Embryonic facial prominence (tissue), 1 donor: Measurements from ENCODE around the gene NR2F6.
A peak's percentile ranks its signal among the peaks of the same experiment; 100 is the strongest.

Experiments
- DNase-seq: peaks from one replicate; pipeline ENCODE4 v3.0.0-alpha.2; 2016; ENCODE audit errors: extremely low spot score

NR2F6 gene

DNA sequence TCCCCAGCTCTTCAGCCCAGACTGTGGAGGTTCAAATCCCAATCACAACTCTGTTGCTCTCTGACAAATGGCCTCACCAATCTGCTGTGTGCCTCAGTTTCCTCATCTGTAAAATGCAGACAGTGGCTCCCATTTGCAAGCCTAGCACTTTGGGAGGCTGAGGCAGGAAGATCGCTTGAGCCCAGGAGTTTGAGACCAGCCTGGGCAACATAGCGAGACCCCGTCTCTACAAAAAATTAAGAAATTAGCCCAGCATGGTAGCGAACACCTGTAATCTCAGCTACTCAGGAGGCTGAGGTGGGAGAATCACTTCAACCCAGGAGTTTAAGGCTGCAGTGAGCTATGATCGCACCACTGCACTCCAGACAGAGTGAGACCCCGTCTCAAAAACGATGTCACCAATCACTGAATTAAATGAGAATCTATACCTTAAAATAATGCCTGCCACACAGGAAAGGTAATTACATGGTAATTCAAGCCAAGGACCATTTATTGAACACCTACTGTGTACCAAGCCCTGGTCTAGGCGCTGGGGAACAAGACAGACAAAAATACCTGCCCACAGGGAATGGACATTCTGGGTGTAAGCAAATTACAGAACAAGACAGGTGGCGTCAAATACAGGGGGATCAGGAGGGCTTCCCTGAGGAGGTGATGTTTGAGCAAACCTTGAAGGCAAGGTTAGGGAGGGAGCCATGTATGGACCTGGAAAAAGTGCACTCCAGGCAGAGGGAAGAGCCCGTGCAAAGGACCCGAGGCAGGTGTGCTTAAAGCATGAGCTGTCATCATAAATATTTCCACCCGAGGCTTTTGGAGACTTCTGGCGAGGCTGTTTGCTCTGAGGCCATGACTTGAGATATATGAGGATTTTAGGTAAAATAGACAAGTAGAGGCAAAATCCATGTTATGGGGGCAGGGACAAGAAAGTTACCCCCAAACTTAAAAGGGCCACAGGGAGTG, 7.7 kb downstream of the NR2F6 start:
- no peak for DNase-seq

DNA sequence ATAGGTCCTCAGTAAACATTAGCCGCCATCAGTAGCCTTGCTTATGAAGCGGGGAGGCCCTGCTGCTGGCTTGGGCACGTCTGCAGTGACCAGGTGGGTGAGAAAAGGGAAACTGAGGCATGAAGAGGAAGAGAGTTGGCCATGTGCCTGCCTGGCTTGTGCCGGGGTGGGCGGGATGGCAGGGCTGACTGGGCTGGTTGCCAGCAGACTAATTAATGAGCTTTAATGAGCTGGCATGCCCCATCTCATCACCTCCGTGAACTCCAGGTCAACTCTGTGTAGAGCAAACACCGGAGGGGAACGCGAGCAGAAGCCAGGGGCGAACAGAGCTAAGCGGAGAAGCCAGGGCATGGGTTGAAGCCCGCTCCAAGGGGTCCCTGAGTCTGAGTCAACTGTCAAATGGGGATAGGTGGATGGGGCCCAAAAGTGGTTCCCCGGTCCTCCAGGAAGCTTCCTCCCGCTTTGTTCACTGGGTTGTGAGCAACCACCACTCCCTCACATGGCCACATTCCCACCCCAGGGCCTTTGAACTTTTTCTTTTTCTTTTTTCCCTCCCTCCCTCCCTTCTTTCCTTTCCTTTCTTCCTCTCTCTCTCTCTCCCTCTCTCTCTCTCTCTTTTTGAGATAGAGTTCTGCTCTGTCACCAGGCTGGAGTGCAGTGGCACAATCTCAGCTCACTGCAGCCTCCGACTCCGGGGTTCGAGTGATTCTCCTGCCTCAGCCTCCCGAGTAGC, 8.7 kb downstream of the NR2F6 start:
- no peak for DNase-seq

DNA sequence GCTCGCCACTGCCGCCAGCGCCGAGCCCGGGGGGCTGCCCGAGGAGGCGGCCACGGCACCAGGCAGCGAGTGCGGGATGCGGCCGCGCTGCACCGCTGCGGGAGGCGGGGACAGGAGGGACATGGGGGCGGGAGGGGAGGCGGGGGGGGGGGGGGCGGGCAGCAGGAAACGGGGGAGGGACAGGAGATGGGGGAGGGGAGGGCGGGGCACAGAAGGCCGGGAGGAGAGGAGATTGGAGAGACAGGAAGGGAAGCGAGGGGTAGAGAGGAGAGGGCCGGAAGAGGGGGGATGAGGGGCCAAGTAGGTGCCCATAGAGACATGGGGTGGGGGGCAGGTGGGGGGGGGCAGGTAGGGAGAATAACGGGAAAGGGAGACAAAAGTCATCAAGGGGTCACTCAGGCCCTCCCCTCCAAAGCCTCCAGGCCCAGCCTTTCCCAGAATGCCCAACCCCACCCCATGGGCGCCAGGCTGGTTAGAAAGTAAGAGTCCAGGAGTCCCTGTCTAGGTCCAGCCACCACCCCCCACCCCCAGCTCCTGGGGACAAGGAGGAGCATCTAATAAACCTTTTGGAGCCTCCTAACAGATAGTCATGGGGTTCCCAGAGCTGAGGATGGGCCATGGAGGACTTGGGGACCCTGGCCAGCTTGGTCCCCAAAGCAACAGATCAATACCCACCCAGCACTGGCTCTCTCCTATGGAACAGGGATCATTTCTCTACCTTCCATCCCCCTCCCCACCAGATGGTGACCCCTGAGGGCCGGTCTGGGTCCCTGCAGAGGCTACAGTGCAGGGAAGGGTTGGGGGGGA, 9.5 kb downstream of the NR2F6 start:
- DNase-seq = no peak

DNA sequence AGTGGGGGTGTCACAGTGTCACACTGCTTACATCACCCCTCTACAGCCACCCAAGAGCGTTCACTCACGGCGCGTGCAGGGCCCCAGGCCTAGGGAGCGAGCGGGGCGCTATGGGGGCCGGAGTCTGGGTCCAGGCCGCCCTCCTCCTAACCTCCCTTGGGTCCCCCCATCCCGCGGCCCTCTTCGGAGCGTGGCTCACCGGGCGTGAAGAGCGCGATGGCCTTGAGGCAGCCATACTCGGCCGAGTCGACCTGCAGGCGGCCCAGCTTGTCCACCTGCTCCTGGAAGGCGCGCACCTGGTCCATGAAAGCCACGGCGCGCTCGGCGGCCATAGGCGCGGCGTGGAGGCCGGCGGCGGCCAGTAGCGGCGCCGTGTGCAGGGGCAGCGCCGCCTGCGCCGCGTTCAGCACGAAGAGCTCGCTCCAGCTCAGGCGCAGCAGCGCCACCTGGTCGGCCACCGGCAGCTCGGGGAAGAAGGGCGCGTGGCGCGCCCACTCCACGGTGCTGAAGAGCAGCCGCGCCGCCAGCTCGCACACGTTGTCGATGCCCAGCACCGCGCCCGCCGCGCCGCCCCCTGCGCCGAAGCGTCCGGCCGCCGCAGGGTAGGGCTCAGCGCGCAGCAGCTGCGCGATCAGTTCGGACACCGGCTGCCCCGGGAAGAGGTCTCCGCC, 10.3 kb downstream of the NR2F6 start:
- peak; percentile 6 for DNase-seq

DNA sequence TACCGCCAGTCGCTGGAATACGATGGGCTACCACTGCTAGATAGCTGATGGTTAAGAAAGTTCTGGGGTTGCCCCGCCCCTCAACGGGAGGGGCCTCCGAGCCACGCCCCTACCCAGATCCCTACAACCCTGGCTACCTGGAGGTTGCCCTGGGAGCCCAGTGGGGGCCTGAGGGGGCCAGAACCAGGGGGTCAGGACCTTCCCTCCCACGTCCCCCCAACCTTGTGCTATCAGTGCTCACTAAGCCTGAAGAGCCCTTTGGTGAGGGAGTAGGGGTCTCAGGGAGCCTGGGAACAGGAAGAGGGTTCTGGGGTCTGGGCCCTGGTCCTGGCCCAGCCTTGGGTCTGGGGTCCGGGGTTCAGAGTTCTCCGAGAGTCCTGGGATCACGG, 10.8 kb downstream of the NR2F6 start:
- peak; percentile 5 for DNase-seq

DNA sequence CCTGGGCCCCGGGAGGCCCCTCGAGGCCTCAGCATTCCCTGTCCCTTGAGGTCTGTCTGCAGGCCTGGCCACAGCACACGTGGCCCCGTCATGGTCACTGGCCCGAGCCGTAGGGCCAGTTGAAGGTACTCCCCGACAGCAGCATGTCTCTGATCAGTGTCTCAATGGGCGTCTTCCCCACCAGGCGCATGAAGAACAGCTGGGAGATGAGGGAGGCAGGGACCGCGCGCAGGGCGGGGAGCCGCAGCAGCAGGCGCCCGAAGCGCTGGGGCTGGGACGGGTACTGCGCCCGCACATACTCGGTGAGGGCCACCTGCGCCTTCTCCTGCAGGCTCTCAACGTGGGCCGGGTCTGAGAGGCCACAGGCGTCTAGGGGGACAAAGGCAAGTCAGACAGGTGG, 13.5 kb downstream of the NR2F6 start:
- no peak for DNase-seq

DNA sequence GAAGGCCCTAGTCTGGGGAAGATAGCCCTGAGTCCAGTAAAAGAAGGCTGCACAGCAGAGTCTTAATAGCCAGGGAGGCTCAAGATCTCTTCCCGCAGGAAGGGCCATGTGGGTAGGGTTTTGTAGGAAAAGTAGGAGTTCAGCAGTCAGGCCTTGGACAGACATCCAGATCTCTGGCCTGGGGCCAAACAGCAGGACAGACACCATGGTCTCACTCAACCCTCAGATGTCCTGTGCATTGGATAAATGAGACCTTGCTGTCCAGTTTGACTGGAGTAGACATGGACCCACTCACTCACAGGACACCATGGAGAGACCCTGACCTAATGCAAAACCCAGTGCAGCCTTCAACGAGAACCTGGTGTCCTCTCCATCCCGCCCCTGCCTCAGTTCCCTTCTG, 15.8 kb downstream of the NR2F6 start:
- DNase-seq = no peak

DNA sequence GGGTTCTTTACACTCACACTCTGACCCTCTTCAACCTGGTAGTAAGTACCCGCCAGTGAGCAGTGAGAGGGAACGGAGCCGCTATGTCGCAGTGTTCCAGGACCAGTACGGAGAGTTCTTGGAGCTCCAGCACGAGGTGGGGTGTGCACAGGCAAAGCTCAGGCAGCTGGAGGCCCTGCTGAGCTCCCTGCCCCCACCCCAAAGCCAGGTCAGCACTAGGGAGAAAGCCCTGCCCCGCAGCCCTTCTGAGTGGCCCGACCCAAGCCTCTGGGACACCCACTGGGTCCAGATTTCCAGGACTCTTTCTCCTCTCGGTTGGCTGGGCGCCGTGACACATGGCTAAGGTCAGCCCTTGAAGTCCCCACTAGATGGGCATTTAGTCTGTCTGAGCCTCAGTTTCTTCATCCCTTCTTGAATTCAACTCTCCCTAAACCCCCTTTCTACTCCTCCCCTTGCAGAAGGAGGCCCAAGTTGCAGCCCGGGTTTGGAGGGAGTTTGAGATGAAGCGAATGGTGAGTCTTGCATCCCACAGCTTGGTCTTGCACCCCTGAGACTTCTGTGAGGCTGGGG, 17.8 kb downstream of the NR2F6 start:
- DNase-seq = no peak

DNA sequence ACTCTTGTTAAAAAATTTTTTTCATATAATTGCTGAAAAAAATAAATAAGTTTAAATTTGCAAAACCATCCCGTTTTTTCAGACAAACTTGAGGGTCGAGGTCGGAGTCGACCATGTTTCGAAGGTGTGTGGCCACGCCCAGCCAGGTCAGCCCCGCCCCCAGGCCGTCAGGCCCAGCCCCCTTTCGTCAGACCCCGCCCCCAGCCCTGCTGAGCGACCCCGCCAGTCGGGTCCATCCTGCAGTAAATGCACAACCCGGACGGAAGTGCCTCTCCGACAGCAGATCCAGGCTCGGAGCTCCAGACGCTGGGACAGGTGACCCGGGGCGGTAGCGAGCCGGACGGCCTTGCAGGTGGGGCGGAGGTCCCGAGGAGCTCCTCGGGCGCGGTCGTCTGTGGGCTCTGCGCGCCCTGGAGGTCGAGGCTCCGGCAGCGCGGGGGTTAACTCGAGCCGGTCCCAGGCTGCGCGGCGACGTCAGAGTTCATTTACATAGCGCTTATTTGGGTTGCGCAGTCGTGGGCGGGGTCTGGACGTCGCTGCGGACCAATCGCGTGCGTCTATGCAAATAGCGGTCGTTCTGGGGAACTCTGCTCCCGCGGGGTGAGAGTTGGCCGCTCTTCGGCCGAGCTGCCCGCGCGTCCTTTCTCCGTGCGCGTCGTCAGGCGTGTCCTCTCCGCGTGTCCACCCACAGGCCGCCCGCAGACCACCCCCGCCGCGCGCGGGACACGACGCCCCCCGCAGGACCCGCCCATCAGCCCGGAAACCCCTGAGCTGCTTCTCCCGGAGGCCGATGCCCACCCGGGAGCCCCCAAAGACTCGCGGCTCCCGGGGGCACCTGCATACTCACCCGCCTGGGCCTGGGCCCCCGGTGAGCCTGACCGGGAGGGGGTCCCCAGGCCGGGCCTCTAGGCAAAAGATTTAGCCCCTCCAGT, 19.5 kb downstream of the NR2F6 start, which contains the start of gene OCEL1:
OCEL1 (plus strand) TSS at position 225 of the 932 bp plus-strand sequence; CDS start at position 247, 22 bp downstream.
- DNase-seq = peak; percentile 92

DNA sequence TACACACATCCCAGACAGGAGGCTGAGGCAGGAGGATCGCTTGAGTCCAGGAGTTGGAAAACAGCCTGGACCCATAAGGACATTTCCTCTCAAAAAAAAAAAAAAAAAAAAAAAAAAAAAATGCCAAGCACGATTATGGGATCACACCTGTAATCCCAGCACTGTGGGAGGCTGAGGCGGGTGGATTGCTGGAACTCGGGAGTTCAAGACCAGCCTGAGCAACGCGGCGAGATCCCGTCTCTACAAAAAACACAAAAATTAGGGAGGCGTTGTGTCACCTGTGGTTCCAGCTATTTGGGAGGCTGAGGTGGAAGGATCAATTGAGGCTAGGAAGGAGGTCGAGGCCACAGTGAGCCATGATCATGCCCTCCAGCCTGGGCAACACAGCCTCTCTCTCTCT, 20.7 kb downstream of the NR2F6 start:
- no peak for DNase-seq

DNA sequence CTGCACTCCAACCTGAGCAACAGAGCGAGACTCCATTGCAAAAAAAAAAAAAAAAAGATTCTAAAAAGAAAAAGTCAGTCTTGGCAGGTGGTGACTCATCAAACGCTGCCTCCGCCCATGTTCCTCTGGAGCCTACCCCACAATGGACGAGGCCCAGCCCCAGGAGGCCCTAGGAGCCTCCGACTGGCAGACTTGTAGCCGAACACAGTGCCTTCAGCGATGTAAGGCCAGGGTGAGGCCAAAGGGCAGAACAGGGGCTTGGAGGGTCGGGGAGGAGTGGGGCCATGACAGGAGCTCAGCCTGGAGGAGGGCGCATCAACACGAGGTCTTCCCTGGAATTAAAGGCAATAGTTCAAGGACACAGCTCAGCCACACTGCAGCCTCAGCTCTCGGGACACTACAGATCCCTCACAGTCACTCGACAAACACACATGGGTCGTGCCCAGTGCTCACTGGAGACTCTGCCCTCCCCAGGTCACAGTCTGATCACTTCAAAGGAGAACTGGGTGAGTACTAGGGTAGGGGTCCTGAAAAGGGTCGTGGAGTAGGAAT, 25.4 kb downstream of the NR2F6 start:
- no peak for DNase-seq

DNA sequence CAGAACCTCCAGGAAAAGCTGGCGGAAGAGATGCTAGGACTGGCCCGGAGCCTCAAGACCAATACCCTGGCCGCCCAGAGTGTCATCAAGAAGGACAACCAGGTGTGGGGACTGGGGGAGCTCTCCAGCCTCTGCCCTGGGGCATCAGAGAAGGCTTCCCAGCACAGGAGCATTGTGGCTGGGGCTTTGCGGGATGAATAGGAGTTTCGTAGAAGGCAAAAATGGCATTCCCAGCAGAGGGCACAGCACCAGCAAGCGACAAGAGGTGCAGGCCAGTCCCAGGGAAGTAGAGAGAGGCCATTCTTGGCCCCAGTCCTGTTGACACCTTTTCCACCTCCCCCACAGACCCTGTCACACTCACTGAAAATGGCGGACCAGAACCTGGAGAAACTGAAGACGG, 26.4 kb downstream of the NR2F6 start:
- no peak for DNase-seq

DNA sequence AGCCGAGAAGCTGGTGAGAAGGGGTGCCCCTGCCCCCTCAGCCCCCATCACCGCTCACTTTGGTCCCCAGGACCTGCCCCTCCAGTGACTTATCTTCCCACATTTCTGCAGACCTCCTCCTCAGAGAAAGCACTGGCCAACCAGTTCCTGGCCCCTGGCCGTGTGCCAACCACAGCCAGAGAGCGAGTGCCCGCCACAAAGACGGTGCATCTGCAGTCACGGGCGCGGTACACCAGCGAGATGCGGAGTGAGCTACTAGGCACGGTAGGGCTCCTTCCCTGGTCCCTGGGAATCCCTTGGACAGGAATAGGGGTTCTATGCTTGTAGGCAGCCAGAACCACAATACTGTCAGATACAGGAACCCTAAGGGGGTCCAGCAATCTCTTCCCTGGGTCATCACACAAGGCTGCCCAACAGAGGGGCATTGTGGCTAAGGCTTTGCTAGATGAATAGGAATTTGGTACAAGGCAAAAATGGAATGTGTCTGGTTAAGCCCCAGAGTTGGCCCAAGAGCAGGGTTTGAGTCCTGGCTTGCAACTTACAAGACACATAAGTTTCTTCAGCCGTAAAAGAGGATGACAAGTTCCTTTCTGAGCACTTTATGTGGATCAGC, 29.6 kb downstream of the NR2F6 start:
- DNase-seq = no peak

DNA sequence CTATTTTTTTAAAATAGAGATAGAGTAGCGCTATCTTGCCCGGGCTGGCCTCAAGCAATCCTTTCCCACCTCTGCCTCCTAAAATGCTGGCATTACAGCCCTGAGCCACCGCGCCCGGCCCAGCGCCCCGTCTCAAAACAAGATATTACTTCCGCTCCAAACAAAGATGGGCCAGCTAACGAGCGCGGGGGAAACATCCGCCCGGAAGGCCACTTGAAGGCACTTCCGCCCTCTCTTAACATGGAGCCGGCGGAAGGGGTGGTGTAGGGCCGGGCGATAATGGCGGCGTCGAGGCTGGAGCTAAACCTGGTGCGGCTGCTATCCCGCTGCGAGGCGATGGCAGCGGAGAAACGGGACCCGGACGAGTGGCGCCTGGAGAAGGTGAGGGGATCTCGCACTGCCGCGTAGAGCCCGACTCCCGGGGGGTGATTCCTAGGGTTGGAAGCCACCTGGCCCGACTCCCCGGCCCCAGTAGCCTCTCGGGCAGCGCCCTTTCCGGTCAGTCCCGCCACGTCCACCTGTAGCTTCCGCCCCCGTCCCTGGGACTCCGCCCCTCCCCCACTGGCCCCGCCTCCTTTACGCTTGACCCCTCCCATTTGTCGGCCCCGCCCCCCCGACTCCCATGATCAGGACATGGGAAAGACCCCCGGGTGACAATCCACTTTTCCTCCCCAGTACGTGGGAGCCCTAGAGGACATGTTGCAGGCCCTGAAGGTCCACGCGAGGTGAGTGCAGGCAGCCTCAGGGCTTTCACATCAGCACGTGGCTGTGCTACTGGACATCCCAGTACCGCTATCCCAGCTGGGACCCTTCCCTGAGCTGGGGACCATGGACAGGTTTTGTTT, 30.4 kb downstream of the NR2F6 start, which contains the start of gene USE1:
USE1 (plus strand) TSS at position 231 of the 845 bp plus-strand sequence; CDS start at position 280, 49 bp downstream.
- DNase-seq = peak; percentile 89

DNA sequence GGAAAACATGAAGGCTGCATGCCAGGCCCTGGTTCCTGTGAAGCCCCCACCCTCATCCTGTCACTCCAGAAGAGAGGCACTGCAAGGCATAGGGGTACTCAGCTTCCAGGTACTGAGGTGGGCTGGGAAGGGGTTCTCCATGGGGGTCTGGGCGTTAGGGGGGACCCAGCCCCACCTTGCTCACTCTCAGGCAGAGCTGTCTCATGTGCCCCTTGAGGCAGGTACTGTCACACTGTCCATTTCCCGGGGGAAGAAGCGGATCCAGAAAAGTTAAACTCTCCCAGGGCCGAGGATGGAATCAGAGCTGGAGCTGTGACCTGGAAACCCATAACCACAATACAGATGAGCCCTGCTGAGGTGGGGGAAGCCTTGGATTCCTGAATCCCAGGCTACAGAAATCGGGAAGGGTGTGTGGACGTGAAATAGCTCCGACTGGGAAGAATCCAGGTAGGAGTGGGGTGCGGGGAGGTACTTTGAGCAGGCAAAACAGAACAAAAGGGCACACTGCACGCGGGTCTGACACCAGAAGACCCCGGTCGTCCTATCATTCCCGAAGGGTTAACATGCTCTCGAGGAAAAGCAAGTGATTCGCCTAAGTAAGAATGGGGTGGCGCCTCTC, 31.1 kb downstream of the NR2F6 start:
- no peak for DNase-seq

DNA sequence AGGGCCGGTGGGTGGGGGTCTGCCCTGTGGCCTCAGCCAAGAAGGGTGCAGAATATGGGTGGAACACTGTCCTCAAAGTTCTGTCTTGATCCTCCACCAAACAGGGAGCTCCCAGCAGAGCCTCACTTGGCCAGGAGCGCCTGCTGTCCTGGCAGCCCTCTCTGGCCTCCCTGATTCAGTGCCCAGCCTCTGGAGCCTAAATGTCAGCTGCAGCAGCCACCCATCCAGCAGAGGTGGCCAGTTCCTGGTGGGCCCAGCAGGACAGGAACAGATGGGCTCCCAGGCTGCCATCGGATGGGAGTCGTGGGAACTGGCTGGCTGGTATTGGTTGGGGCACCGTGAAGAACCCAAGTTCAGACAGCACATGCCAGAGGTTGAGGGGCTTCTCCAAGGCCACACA, 32.4 kb downstream of the NR2F6 start:
- no peak for DNase-seq

DNA sequence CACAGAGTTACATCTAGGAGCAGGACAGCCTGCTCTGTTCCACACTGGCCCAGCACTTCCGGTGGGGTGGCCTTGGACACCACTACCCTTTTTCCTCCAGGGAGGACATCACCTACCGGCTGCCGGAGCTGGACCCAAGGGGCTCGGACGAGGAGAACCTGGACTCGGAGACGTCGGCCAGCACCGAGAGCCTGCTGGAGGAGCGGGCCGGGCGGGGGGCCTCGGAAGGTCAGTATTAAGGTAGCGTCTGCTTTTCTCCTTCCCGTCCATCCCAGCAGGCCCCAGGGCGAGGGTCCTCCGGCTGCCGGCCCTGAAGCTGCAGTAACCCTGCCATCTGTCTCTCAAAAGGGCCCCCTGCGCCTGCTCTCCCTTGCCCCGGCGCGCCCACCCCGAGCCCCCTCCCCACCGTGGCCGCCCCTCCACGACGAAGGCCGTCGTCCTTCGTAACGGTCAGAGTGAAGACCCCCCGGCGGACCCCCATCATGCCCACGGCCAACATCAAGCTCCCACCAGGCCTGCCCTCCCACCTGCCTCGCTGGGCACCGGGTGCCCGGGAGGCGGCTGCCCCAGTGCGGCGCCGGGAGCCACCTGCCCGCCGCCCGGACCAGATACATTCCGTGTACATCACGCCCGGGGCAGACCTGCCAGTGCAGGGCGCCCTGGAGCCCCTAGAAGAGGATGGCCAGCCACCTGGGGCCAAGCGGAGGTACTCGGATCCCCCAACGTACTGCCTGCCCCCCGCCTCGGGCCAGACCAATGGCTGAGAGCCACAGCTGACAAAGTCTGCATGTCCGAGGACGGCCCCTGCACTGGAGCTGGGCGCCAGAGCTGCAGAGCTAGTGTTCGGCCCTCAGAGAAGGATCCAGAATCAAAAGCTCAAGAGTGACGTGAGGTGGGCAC, 33.9 kb downstream of the NR2F6 start:
- no peak for DNase-seq
